SK-N-SH treated with all-trans-retinoic acid at 6 μM for 48 hours (cell line): ENCODE measurements around the gene LY9.

Experiments
- CSRNP3 ChIP-seq: fragments of 250-450 bp; sonication (Bioruptor Pico); IDR thresholded peaks from 2 replicates; pipeline ENCODE4 v1.5.1; 2021; ENCODE audit warnings: mild to moderate bottlenecking, moderate library complexity
- OSR1 ChIP-seq: fragments of 250-450 bp; sonication (Bioruptor Pico); IDR thresholded peaks from 2 replicates; pipeline ENCODE4 v1.8.0; 2022; ENCODE audit warnings: moderate library complexity, mild to moderate bottlenecking, inconsistent platforms
- PATZ1 ChIP-seq: fragments of 250-450 bp; sonication (Bioruptor Pico); IDR thresholded peaks from 2 replicates; pipeline ENCODE4 v1.8.0; 2020; ENCODE audit warnings: mild to moderate bottlenecking, moderate library complexity, borderline replicate concordance
- SNAI2 ChIP-seq: fragments of 250-450 bp; sonication (Bioruptor Pico); IDR thresholded peaks from 2 replicates; pipeline ENCODE4 v1.5.0; 2020; ENCODE audit warnings: mild to moderate bottlenecking, moderate library complexity
- ZFP3 ChIP-seq: fragments of 250-450 bp; sonication (Bioruptor Pico); IDR thresholded peaks from 2 replicates; pipeline ENCODE4 v1.5.0; 2020; ENCODE audit warnings: mild to moderate bottlenecking, moderate library complexity
- ZFP30 ChIP-seq: fragments of 450-650 bp; formaldehyde crosslinking; IDR thresholded peaks from 2 replicates; pipeline ENCODE4 v1.5.0; 2022; ENCODE audit warnings: mild to moderate bottlenecking, moderate library complexity
- ZNF70 ChIP-seq: fragments of 450-650 bp; formaldehyde crosslinking; IDR thresholded peaks from 2 replicates; pipeline ENCODE4 v1.5.0; 2020; ENCODE audit warnings: mild to moderate bottlenecking, moderate library complexity

- TF ChIP-seq OSR1 (no peak), ZFP3 (no peak), ZFP30 (CRISPR knock-in tag) (no peak), PATZ1 (CRISPR knock-in tag) (no peak), ZNF70 (CRISPR knock-in tag) (no peak), SNAI2 (CRISPR knock-in tag) (no peak), CSRNP3 (CRISPR knock-in tag) (no peak)
Measured at GRCh38 chr1:160834945-160835565, 39.1 kb downstream of the LY9 start.
